Calu3 (cell line): Measurements from ENCODE around the gene FN3K. TPM values are rescaled to one million over a fixed set of nuclear protein-coding genes. Genes with fewer than 3 reads are reported as not detected.

Experiments used
- Bru-seq: library from RNA; stranded (reverse); fragments of 400-500 nt; gene quantifications from one replicate; lab custom pipeline; 2021; lab: Mats Ljungman, UMichigan
- BruChase-seq, 2 experiments: library from RNA; stranded (reverse); fragments of 400-500 nt; gene quantifications; one replicate each; lab custom pipeline; 2021; lab: Mats Ljungman, UMichigan
- BruUV-seq: library from RNA; stranded (reverse); fragments of 400-500 nt; replicated peaks from 2 replicates; lab custom pipeline; 2021; lab: Mats Ljungman, UMichigan
- CTCF ChIA-PET: fragments of 300-600 bp; sonication (Branson Sonifier 250); formaldehyde crosslinking; loops from one replicate; lab custom pipeline; 2022; ENCODE audit warnings: antibody characterized with exemption; lab: Charles Lee
- DNase-seq: peaks from one replicate; pipeline ENCODE4 v3.0.0; 2022
- H3K27ac Mint-ChIP-seq: one replicate; pipeline ENCODE4 v1.8.0; 2022; ENCODE audit warnings: mixed read lengths; ENCODE audit not compliant: unreplicated experiment
- H3K27me3 Mint-ChIP-seq: one replicate; pipeline ENCODE4 v1.8.0; 2022; ENCODE audit warnings: mixed read lengths; ENCODE audit not compliant: unreplicated experiment
- H3K36me3 Mint-ChIP-seq: one replicate; pipeline ENCODE4 v1.8.0; 2022; ENCODE audit warnings: mild to moderate bottlenecking, moderate library complexity, mixed read lengths; ENCODE audit not compliant: insufficient read depth, unreplicated experiment
- H3K4me1 Mint-ChIP-seq: one replicate; pipeline ENCODE4 v1.8.0; 2022; ENCODE audit warnings: mild to moderate bottlenecking, low read depth, mixed read lengths; ENCODE audit not compliant: unreplicated experiment
- H3K4me3 Mint-ChIP-seq: one replicate; pipeline ENCODE4 v1.8.0; 2022; ENCODE audit warnings: mild to moderate bottlenecking, low read depth, moderate library complexity, mixed read lengths; ENCODE audit not compliant: unreplicated experiment
- H3K9me3 Mint-ChIP-seq: one replicate; pipeline ENCODE4 v1.8.0; 2022; ENCODE audit warnings: low read depth, mixed read lengths; ENCODE audit not compliant: unreplicated experiment
- CTCF ChIP-seq: fragments of 200-600 bp; IDR thresholded peaks from one replicate; pipeline ENCODE4 v1.8.0; 2022; ENCODE audit warnings: antibody characterized with exemption; ENCODE audit not compliant: unreplicated experiment
- intact Hi-C: fragments of 100-400 bp; cut with micrococcal nuclease; formaldehyde crosslinking; loops from one replicate; pipeline ENCODE4 v1.10.0; 2022; ENCODE audit not compliant: unreplicated experiment
- long read RNA-seq: library from polyadenylated mRNA; stranded (forward); transcript quantifications from one replicate; pipeline ENCODE4 v2.0.0, GENCODE V29; 2022
- total RNA-seq: library from RNA; stranded (reverse); gene quantifications from 2 replicates; pipeline ENCODE4 v1.2.3, GENCODE V29; 2022

Gene FN3K
- 13.4 and 15.5 TPM in 2 replicates for total RNA-seq
- Bru-seq, nascent RNA, result percentile 44 among the genes with signal in this experiment
- percentile 60 among the genes with signal in this experiment for BruChase-seq, experiment 1, labeled RNA remaining after a 6-hour chase
- percentile 53 among the genes with signal in this experiment for BruChase-seq, experiment 2, labeled RNA remaining after a 2-hour chase
- long read RNA-seq, result 0 reads

- H3K27me3 Mint-ChIP-seq, result no peaks in the 10 kb centered on the region
- peak within 1 kb of the TSS; percentile 68 for H3K4me3 Mint-ChIP-seq
- CTCF ChIA-PET, result no interaction called here
- H3K36me3 Mint-ChIP-seq, result peaks cover 30% of the 10 kb centered on the region
- DNase-seq, result peak; percentile 62
- intact Hi-C loops, result no loop called here
- H3K4me1 Mint-ChIP-seq, result no peaks in the 10 kb centered on the region
- no peak within 1 kb of the TSS for H3K27ac Mint-ChIP-seq
- TF ChIP-seq CTCF, result no peak
- BruUV-seq, result no TSS peak
- H3K9me3 Mint-ChIP-seq, result peaks cover 5% of the 10 kb centered on the region
These were observed at the start of gene FN3K for GRCh38 chr17:82734987-82735866. TSS of gene FN3K (plus strand) at chr17:82735615. CDS start at chr17:82735637, 22 bp downstream.

GRCh38 chr17:82686366-82687324 is 48.8 kb upstream of the FN3K start:
- H3K27ac Mint-ChIP-seq, result peak overlapping the region; percentile 96
- DNase-seq, result no peak
- H3K9me3 Mint-ChIP-seq, result peaks cover 5% of the 10 kb centered on the region
- no peak for TF ChIP-seq CTCF
- intact Hi-C loops, result no loop called here
- H3K27me3 Mint-ChIP-seq, result no peaks in the 10 kb centered on the region
- H3K36me3 Mint-ChIP-seq, result peaks cover 30% of the 10 kb centered on the region
- H3K4me1 Mint-ChIP-seq, result peaks cover 49% of the 10 kb centered on the region
- H3K4me3 Mint-ChIP-seq, result peak overlapping the region; percentile 42
- CTCF ChIA-PET, result interaction anchor here (0.9 to 2.6 kb wide), 4 partner anchors 9 to 70 kb away, joined by 3 to 14 read pairs (median 6); partner anchors contain the start of gene RAB40B
- BruUV-seq, result no TSS peak

GRCh38 chr17:82687375-82687861 is 48.0 kb upstream of the FN3K start:
- no peaks in the 10 kb centered on the region for H3K27me3 Mint-ChIP-seq

More at GRCh38 chr17:82687375-82687861, 48.0 kb upstream of the FN3K start:
- intact Hi-C loops, result no loop called here
- H3K4me1 Mint-ChIP-seq, result peaks cover 49% of the 10 kb centered on the region
- no peaks in the 10 kb centered on the region for H3K9me3 Mint-ChIP-seq
- peak overlapping the region; percentile 96 for H3K27ac Mint-ChIP-seq
- peak; percentile 76 for DNase-seq
- no peak for TF ChIP-seq CTCF
- peak overlapping the region; percentile 42 for H3K4me3 Mint-ChIP-seq
- no TSS peak for BruUV-seq
- CTCF ChIA-PET, result interaction anchor here (0.9 to 2.6 kb wide), 5 partner anchors 10 to 69 kb away, joined by 3 to 14 read pairs (median 6); partner anchors contain the start of genes FN3KRP and RAB40B
- H3K36me3 Mint-ChIP-seq, result peaks cover 30% of the 10 kb centered on the region
